NK-92 treated with Interleukin-12 subunit alpha and Interleukin-12 subunit beta, amount 100 ng/mL, for 24 hours (cell line): Measurements from ENCODE around the gene STEAP1.
"Not testable (repeated sequence)": the region's sequence is repeated elsewhere in the genome, so short reads cannot be mapped to it uniquely, and the experiment has no call there.

Experiments
- DNase-seq: peaks from one replicate; lab custom pipeline; 2025; lab: John Stamatoyannopoulos, UW

The STEAP1 gene

GRCh38 chr7:90173127-90173844, 19.0 kb downstream of the STEAP1 start:
- no peak for DNase-seq

- DNase-seq: no peak
Measured at GRCh38 chr7:90175667-90176066, 21.4 kb downstream of the STEAP1 start.

- no peak for DNase-seq
Measured at GRCh38 chr7:90176195-90176594, 21.9 kb downstream of the STEAP1 start.

GRCh38 chr7:90178166-90178565, 23.9 kb downstream of the STEAP1 start:
- no peak for DNase-seq

- peak; percentile 72 for DNase-seq
Measured at GRCh38 chr7:90178679-90179278, 24.5 kb downstream of the STEAP1 start.

GRCh38 chr7:90180011-90180585, 25.8 kb downstream of the STEAP1 start:
- no peak for DNase-seq

GRCh38 chr7:90180649-90181048, 26.4 kb downstream of the STEAP1 start:
- no peak for DNase-seq

- DNase-seq: no peak
Measured at GRCh38 chr7:90181485-90181884, 27.2 kb downstream of the STEAP1 start.

GRCh38 chr7:90186290-90186689, 32.0 kb downstream of the STEAP1 start:
- not testable (repeated sequence) for DNase-seq

GRCh38 chr7:90187507-90188050, 33.3 kb downstream of the STEAP1 start:
- no peak for DNase-seq

GRCh38 chr7:90188281-90188680, 34.0 kb downstream of the STEAP1 start:
- DNase-seq: no peak

- DNase-seq: no peak
Measured at GRCh38 chr7:90190995-90191394, 36.7 kb downstream of the STEAP1 start.

- no peak for DNase-seq
Measured at GRCh38 chr7:90191648-90192047, 37.4 kb downstream of the STEAP1 start.

- DNase-seq: no peak
Measured at GRCh38 chr7:90192876-90193750, 38.8 kb downstream of the STEAP1 start.

GRCh38 chr7:90194911-90195809, 40.9 kb downstream of the STEAP1 start:
- no peak for DNase-seq

- no peak for DNase-seq
Measured at GRCh38 chr7:90201500-90202195, 47.4 kb downstream of the STEAP1 start.

GRCh38 chr7:90207956-90208355, 53.7 kb downstream of the STEAP1 start:
- DNase-seq: no peak

- no peak for DNase-seq
Measured at GRCh38 chr7:90209776-90210175, 55.5 kb downstream of the STEAP1 start.

GRCh38 chr7:90210475-90210874, 56.2 kb downstream of the STEAP1 start:
- no peak for DNase-seq

- DNase-seq: no peak
Measured at GRCh38 chr7:90210981-90211380, 56.7 kb downstream of the STEAP1 start.
